Measurements from ENCODE around the gene NOM1.

NOM1 gene

DNA sequence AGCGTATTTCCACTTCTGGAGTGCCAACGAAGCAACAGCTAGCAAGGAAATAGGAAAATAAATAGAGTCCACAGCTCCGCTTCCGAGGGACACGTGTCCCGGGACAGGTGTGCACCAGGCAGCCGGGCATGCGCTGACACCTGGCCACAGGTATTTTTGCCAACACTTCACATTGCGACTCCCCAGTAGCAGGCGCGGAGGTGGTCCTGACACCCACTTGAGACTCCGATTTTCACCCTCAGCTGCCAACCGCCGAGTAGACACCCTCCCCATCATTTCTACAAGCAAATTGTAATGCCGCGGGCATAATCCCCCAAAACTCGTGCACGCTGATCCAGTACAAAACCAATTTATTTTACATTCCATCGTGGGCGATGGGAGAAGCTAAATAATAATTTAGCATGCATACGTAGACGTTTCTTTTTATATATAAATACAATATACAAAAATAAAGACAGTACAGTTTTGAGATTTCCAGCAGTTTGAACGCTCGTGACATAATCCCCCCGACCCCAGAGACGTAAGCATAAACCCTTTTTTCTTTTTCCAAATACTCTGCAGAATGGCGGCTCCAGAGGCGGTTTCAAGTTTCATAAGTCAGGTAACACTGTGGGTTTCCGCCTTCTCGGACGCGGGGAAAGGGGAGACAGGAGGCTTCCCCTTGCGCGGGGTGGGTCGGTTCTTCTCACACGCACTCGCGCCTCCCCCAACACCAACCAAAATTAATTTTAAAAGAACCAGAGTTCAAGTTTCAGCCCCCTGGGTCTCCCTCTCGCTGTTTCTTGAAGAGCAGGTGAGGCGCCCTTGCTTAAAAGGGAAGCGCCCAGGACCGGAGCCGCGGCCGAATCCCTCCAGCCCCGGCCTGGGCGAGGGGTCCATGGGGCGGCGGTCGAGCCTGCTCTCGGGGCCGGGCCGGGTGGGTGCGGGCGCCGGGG, 55.3 kb downstream of the NOM1 start:
- DNase-seq = no peak

DNA sequence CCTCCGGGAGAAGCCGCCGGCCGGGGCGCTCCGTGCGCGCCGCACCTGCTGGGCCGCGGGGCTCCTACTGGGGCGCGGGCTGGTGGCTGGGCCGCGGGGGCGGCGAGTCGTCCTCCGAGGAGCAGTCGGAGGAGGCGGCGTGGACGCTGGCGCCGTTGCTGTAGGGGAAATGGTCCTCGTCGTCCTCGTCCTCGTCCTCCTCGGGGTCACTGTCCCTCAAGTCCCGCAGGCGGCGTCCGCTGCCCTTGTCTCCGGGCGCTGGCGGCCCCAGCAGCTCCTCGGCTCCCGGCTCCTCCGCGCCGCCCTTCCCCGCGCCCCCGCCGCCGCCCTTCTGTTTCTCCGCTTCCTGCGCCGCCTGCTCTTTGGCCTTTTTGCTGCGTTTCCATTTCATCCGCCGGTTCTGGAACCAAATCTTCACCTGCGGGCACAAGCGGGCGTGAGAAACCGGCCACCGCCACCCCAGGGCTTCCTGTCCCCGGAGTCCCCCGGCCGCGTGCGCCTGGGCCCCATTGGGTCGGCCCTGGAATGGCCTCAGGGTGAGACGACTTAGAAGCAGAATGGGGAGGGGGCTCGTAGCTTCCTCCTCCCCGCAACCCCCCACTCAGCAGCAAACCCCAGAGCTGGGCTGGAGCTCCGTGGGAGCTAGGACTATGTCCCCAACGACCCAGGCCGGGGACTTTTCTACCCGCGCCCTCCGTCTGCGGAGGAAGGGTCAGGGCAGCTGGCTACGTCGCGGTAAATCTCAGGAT, 56.1 kb downstream of the NOM1 start:
- DNase-seq = no peak

DNA sequence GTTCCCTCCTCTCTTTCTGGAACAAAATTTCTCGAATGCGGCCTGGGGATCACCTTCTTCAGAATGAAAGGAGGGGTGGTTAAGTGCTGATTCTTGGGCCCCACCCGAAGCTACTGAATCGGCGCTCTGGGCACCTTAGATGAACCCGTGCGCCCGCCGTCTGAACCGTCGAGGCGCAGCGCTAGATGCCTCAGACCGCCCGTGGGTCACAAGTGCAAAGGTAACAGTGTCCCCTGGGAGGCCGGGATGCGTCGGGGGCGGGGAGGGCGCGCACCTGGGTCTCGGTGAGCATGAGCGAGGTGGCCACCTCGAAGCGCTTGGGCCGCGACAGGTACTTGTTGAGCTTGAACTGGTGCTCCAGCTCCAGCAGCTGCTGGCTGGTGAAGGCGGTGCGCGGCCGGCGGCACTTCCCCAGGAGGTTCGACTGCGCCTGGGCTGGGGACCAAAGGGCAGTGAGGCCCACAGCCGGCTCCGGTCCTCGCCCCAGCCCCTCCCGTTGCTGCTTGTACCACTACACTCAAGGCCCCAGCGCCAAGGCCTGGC, 56.8 kb downstream of the NOM1 start:
- no peak for DNase-seq

DNA sequence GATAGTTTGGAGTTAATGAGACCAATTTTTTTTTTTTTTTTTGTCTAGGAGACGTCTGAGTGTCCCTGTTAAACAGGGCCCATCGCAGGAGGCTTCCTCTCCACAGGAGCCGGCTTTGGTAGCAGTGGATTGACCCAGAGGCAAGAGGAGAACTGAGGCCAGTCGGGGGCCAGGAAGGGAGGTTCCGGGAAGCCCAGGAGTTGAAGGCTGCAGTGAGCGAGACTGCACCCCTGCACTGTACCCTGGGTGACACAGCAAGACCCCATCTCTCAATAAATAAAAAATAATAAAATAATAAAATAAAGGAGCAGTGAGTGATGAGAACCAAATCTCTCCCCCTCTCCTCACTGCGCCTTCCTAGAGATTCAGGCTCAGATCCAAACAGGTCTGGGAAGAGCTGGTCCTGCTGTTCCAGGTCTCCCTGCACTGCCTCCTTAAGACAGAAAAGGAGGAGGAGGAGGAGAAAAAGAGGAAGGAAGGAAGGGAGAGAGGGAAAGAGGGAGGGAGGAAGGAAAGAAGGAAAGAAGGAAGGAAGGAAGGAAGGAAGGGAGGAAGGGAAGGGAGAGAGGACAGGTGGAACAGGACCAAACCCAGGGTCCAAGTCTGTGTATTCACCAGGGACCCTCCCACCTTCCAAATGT, 57.4 kb downstream of the NOM1 start:
- no peak for DNase-seq

DNA sequence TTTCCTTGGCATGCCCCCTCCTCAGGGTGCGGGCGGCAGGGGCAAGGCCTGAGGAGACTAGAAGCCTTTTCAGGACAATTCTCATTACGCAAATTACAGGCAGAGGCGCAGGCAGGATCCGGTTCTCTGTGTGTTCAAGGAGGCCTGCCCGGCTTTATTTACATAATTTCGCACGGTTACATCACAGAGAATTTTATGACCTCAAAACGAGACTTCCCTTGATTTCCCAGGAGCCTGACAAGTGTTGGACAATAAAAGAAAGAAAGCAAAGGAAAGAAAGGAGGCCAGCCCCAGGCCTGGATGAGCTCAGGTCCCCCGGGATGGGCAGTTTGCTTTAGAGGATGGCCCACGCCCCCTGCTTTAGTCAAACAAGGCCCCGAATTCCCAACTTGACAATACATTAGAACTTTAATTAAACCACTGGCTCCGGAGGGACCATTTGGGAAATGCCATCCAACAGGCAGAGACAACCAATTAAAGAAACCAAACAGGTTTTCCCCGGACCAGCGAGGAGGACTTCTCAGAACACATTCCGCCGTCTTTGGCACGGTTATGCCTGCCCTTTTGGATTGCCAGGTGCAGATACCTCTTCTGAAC, 58.1 kb downstream of the NOM1 start:
- DNase-seq = no peak

DNA sequence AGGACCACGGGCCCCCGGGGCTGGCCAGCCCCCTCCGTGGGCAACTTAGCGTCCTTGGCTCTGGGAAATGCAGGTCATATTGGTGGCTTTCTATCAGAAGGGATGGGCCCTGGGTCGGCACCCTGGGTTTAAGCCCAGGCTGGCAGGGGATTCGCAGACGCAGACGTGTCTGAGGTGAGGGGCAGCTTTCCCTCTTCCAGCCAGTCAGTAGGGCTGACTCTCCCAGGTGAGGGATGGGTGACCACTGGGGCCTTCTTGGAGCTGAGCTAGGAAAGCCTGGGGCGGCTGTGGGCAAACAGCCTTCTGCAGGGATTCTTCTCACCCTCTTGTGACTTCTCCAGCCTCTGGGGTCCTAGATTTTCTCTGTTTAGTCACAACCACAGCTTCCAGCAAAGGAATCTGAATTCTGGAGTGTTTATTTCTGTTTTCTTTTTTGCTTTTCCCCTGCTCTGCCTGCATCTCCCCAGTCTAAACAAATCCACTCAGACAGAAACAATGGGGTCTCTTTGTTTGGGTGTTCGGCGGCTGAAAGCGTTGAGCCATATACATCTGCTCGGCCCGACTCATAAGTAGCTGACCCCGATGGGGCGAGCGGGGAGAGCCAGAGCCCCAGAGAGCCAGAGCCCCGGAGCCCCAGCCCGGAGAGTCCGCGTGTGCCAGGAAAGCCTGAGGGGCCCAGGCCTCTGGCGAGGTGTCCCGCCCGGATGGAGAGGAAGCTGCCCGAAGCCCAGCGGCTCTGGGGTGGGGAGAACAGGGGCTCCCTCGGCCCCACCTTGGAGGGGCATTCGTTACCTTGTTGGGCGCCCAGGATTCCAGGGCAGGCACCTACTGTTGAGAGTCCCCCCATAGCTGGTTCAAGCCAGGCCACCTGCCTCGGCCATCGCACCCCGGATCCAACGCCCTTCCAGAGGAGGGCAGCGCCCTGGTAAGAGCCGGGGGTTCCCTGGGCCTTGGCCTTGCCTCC, 59.0 kb downstream of the NOM1 start:
- no peak for DNase-seq

DNA sequence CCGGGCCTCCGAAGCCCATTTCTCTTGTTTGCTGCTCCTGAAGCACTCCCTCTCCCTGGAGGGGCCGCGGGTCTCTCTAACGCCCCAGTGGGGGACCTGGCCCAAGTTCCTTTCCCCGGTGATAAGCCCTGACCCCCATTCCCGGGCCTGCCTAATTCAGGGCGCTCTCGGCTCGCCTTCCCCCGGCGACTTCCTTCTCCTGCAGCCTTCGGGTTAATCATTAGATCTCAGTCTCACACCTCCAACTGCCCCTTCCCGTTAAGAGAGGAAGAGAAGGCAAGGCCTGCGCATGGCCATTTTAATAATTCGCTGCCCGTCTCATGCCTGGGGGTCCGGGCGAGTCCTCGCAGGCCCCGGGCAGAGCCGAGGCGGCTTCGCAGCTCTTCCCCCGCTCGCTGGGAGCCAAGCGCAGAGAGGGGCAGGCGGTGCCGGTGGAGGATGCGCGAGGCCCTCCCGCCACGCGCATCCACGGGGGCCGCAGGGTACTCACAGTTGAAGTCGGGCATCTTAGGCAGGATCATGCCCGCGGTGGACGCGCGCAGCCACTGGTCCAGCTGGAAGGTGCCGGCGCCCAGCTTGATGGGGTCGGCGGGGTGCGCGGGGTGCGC, 59.8 kb downstream of the NOM1 start:
- DNase-seq = no peak

DNA sequence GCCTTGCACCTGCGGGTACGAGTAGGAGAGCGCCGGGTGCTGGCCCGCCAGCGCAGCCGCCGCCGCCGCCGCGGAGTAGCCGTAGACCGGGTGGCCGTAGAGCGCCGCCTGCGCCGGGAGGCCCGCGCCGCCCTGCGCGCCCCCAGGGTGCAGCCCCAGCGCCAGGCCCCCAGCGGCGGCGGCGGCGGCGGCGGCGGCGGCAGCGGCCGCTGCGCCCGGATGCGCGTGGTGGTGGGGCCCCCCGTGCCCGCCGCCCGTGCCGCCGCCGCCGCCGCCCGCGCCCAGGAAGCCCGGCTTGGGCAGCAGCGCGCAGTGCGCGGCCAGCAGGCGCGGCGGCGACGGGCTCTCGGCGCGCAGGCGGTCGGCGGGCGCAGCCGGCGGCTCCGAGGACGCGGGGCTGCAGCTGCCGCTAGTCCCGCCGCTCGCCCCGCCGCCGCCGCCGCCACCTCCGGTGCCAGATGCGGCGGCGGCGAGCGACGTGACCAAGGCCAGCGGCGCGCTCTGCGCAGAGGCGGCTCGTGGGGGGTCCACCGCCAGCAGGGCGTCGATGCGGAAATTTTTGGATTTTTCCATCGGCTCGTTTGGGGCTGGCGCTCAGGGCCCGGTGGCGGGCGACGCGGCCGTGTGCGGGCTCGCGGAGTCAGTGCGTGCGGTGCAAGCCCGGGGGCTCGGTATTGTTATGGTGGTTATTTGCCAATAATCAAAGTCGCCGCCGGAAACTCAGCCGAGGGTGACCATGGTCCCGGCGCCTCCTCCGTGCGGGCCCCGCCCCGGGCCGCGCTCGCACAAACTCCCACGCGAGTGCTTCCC, 60.5 kb downstream of the NOM1 start:
- DNase-seq = no peak

DNA sequence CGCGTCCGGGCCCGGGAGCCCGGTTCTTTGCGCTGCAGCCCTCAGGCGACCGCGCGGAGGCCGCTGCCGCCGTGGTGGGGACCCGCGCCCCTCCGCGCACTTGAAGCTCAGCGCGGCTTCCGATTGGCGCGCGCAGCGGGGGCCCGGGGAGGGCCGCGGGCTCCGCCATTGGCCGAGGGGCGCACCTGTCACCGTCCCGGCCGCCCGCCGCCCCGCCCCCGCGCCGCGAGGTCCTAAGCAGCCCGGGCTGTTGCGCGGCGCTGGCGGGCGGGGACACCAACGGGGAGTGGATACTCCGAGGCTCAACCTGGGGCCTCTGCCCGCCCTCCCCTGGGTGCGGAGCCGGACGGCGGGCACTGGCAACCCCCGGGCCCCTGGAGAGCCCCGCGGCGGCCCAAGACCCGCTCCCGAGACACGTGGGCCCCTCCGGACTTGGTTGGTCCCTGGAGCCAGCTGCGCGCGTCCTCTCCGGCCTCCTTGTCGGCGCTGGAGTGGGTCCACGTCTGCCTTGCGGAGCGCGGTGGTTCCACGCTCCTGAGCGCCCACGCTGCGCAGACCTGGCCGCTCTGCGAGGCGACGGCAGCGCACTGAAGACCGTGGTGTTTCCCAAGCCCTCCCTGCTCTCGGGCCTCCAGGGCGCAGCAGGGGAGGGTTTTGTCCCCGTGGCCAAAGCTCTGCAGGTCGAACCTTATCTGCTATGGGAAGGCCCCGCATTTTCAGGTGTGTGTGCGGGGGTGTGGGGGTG, 61.2 kb downstream of the NOM1 start, which contains the start of gene MNX1:
TSS of gene MNX1 (minus strand) at position 76 of the 745 bp plus-strand sequence. CDS start 313 bp downstream, outside the sequence.
- DNase-seq = peak; percentile 23

DNA sequence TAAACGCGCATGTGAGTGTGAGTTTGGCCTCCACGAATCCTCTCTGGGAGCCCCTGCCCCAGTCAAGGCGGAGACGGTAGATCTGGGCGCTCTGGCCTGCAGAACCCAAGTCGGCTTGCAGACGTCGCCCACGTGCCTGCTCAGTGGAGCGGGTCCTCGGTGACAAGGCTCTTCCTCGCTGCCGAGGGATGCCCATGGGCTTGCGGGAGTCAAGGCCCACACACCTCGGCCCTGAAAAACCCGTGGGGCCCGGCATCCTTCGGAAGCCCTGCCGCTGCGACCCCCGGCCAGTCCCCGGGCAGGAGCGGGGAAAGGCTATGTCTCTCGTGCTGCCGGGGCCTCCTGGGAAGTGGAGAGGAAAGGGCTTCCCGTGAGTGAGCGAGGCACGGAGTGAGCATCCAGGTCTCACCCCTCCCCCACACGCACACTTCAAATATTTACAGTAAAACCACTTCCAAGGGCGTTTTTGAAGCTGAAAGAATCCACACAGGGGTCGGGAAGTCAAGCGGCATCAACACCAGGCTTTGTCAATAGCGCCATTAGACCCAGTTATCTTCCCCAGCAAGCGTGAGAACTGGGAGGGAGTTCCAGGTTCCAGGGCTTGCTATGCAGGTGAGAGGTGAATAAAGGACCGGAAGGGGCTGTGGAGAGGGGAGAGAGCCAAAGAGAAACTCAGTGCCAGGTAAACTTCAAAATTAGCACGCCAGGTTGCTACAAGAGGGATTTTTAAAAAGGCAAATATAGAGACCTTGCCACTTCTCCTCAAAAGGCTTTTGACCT, 62.0 kb downstream of the NOM1 start:
- DNase-seq = no peak

DNA sequence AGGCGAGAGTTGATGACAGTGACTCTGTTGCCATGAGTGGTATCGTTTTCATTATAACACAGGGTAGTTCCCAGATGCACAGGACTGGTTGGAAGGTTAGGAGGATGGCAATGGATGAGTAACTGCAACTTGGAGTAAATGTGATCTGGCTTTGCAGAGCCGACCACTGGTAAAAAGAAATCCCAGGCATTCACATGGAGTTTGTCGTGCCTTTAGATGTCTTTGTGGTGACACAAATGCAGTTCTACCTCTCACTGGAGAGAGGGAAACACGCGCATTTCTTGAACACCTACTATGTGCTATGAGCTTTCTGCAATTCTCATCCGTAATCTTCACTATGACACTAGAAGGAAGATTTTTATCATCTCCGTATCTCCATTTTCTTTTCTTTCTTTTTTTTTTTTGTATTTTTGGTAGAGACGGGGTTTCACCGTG, 62.6 kb downstream of the NOM1 start:
- no peak for DNase-seq

DNA sequence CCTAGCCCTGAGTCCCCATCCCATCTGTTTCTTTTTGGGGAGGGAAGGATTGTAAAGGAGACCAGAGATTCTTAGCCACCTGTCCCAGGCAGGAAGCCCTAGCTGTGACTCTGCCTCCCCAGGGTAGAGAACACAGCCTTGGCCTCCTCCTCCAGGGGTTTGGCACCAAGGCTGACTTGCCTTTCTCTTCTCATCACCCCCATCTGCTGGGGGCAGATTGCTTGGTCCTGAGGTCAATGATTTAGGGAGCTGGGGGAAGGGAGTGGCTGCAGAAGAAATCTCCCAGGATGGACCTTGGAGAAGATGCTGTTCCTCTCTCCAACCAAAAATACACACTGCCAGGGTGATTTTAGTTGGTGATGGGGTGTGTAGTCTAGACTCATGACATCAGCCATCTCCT, 63.6 kb downstream of the NOM1 start:
- no peak for DNase-seq

DNA sequence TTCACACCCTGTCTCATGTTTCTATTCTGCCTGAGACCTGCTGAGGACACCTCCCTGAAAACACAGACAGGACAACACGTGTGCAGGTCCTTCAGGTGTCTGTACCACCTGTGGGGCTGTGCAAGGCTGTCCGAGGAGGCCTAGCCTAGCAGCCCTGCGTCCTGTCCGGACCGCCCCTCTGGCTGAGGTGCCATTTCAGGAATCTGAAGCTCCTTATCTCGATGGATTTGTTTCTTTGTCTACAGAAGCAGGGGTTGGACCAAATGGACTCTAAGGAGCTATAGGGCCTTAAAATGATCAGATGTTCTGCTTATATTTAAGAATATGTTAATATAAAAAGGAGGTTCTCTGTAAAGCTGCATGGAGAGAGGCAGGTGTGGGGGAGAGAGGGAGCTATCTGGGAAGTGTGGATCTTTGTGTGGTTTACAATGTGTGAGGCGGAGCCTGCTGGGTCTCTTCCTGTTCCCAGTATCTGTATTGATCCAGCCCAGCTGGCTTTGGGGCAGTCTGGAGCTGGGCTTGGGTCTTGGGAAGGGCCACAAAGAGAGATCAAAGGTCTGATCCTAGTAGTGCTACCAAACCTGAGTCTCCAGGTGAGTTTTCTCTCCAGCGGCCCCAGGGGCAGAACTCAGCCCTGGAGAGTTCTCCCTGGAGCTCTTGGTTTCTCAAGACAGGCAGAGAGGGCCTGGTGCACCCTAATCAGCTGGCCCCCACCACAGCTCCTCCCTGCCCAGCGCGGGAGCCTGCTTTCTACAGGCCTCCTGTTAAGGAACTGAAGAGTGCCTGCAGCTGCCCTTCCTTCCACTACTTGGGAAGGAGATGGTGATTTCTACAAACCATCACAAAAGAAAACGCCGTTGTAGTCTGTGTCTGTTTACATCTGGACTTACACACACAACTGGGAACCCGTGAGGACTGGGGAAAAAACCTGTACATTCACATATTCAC, 64.4 kb downstream of the NOM1 start:
- DNase-seq = no peak

DNA sequence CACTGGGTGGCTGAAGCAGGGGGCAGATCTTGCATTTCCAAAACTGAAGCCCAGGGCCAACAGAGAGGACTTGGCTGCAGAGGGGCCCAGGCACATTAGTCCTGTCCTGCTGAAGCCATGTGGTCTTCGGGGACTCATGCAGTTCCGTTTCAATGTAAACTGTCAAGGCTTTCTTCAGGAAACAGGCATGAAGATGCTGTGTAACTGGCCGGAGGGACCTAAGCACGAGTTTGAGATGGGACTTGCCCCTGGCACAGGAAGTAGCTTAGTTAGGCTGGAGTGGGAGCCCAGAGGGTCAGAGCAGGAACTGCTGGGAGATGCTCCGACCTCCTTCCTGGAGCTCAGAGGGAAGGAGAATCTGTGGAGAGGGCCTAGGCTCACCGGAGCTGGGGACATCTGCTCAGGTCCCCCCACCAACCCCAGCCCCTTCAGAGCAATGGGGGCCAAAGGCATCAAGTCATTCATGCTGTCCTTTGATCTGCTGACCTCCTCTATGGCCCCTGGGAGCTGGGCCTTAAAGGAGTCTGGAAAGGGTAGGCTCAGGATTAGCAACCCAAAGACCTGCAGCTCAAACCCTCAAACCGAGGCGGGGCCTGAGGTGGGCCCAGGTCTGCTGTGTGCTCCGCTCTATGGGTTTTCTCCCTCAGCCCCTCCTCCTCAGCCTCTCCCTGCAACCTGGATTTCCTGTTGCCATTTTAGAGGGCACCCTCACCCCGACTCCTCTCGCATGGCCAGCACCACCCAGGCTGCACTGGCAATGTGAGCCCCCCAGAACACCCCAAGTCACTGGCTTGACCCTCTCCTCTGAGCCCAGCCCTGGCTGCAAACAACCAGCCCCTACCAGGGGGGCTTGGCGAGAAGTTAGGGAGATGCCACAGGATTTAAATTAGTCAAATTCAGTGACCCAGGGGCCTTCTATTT, 65.4 kb downstream of the NOM1 start:
- DNase-seq = no peak

DNA sequence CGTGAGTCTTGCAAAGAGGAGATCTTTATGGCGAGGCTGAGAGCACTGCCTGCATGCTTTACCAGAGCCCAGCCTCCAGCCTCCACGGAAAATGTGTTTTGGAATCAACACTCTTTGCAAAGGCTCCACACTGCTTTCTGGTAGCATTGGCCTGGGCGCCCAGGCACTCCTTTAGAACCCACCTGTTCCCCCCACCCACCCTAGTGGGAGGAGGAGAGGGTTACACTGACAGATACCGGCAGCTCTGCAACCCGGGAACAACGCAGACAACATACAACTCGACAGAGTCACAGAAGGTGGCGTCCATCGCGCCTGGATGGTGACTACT, 66.5 kb downstream of the NOM1 start:
- no peak for DNase-seq

DNA sequence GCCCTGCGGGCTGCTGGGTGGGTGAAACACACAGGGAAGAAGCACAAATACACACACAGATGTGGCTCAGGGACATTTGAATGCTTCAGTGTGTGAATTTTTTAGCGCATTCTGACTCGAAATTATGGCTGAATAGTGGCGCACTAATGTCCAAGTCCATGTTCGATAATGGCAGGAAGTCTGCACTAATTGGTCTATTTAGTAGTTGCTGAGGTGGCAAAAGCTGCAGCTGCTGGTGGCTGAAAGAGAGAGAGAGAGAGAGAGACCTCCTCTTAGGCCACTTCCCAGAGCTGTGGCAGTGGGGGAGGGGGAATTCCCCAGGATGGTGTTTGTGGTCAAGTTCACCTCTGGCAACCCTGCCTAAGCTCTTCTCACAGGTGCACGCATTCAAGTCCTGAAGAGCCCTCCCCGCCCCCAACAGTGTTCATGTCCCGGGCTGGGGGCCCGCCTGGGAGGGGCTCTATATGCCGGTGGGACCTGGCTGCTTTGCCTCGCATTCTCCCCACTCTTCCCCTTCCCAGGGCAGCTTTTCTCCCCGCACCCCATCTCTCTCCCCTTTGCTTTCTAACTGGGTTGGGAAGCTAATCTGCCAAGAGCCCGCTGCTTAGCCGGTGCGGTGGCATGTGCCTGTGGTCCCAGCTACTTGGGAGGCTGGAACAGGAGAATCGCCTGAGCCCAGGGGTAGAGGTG, 67.0 kb downstream of the NOM1 start:
- no peak for DNase-seq

All from central memory CD4-positive, alpha-beta T cell (primary cell).